ENCODE data around the gene RHBDD2.

- TF ChIP-seq CTCF (IDR thresholded peaks at IDR 0.05): no peak
- no peak for TF ChIP-seq POLR2A (IDR thresholded peaks at IDR 0.05)
These were observed 41.8 kb downstream of the RHBDD2 start for GRCh38 chr7:75920431-75921161.
